ENCODE results near the gene SGK1.

SGK1 gene

DNA sequence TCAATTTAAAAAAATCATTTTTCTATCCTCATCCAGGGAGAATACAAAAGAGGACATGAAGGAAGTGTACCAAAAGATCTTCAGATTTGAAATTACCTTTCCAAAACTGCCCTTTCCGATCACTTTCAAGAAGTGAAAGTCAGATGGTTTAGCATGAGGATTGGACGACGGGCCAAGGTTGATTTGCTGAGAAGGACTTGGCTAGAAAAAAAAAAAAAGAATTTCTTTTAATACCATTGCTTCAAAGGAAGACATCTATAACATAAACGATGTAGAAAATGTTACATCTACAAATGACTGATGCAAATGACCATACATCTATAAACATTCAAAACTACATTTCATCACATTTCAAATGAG is 144.6 kb downstream of the SGK1 start:
- DNase-seq (ENCODE audit: low read depth in 1 of 2, low spot score in 1 of 2): no peak

DNA sequence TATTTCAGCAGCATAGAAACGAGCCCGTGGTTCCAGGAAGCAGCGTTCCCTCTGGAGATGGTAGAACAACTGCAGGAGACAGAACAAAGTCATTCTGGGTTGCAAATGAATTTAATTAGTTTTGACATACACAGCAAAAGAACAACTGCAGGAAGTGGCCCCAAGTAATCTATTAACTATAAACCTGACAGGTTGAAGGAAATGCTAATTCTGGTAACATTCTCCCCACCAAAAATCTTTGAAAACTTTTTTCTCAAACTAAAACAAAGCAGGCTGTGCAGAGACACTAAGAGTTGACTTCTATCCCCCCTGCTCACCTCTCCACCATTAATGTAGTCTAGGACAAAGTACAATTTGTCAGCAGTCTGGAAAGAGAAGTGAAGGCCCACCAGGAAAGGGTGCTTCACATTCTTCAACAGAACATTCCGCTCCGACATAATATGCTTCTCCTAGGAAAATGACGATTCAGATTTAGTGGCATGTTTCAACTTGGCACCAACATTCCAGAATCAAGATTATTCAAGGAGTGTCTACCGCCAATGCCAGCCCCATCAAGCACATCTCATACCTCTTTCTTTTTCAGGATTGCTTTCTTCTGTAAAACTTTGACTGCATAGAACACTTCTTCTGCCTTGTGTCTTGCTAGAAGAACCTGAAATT is 145.1 kb downstream of the SGK1 start:
- no peak for DNase-seq (ENCODE audit: low read depth in 1 of 2, low spot score in 1 of 2)

DNA sequence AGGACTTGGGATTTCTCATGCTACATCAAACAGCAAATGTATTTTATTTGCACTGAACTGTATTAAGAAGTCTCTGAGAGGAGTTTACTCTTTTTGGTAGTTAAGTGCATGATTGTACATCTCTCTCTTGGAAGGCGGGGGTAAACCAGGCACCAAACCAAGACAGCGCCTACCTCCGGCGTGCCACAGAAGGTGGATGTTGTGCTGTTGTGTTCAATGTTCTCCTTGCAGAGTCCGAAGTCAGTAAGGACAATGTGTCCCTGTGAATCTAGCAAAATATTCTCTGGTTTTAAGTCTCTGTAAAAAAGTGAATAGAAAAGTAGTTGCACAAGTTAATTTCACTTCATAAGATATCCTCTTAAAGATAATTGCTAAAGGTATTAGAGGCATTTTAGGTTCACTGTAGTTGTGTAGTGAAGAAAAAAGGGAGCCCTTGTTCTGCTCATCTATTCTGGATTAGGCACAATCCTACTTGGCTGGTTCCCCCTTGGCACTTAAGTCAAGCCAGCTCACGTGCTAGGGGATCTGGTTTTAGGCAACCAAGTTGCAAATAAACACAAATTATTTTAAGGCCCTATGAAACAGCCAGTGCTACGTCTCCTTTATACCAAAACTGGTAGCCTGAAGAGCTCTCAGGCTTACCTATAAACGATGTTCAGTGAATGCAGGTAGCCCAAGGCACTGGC is 145.7 kb downstream of the SGK1 start:
- DNase-seq (ENCODE audit: low read depth in 1 of 2, low spot score in 1 of 2): no peak

- no peak for DNase-seq (ENCODE audit: low read depth in 1 of 2, low spot score in 1 of 2)
These were observed 146.4 kb downstream of the SGK1 start for GRCh38 chr6:134171517-134171916.

DNA sequence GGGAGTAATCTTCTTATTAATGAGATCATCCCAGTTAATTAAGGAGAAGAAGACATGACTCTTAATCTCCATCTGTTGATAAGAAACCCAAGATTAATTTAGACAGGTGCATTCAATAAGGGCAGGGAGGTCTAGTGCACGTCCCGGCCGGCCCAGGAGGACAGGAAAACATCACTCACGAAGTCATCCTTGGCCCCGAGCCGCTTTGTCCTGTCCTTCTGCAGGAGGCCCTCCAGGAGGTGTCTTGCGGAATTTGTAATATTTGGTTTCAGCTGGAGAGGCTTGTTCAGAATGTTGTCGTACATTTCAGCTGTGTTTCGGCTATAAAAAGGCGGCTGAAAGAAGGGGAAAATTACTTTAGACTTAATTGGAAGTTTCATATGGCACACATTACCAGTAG is 147.1 kb downstream of the SGK1 start:
- DNase-seq (ENCODE audit: low read depth in 1 of 2, low spot score in 1 of 2): no peak

- no peak for DNase-seq (ENCODE audit: low read depth in 1 of 2, low spot score in 1 of 2)
These were observed 147.9 kb downstream of the SGK1 start for GRCh38 chr6:134169871-134170486.

GRCh38 chr6:134168590-134169208 is 149.2 kb downstream of the SGK1 start:
- no peak for DNase-seq (ENCODE audit: low read depth in 1 of 2, low spot score in 1 of 2)

GRCh38 chr6:134166511-134167261 is 151.2 kb downstream of the SGK1 start:
- DNase-seq (ENCODE audit: low read depth in 1 of 2, low spot score in 1 of 2): no peak

- no peak for DNase-seq (ENCODE audit: low read depth in 1 of 2, low spot score in 1 of 2)
These were observed 152.2 kb downstream of the SGK1 start for GRCh38 chr6:134165561-134166201.

DNA sequence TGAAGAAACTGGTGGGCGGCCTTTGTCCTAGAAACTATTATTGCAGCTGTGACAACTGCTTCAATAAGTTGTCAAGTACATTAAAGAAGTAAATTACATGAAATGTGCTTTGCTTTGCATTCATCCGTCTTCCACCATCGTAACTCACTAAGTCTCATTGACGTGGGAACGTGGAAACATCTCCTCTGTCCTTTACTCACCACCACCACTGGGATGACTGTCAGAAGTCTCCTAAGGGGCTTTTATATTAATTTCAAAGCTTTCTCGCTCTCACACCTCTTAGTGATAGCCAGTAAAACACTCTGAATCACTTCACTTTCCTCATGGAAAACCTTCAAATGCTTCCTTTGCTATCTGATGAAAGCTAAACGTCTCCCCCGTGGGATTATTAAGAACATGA is 153.6 kb downstream of the SGK1 start:
- no peak for DNase-seq (ENCODE audit: low read depth in 1 of 2, low spot score in 1 of 2)

DNA sequence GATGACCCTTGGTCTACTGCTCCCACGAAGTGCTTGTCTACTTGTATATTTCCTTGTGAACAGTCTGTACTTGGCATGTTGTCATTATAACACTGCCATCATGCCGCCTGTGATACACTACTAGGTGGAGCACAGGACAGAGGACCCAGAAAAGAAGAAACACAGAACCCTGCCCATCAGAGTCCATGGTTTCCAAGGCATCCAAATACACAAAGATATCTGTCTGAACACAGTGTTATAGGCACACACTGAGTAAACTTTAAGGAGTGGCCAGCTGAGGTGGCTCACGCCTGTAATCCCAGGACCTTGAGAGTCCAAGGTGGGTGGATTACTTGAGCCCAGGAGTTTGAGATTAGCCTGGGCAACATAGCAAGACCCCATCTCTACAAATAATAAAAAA is 155.0 kb downstream of the SGK1 start:
- no peak for DNase-seq (ENCODE audit: low read depth in 1 of 2, low spot score in 1 of 2)

DNA sequence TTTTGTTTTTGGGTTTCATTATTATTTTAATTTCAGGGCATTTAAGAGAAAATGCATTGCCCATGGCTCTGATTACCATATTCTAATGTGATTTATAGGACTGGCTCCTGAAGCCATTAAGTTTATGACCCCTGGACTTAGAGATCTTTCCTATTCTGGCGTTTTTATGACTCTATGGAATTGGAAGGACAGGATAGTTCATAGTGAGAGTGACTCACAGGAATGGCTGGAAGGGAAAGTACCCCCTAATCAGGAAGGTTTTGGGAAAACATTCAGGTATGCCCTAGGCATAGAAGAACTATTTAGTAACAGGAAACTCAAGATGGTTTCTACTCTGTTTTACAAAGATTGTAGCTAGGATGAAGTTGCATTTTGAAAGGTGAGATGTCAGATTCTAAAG is 156.9 kb downstream of the SGK1 start:
- DNase-seq (ENCODE audit: low read depth in 1 of 2, low spot score in 1 of 2): no peak

DNA sequence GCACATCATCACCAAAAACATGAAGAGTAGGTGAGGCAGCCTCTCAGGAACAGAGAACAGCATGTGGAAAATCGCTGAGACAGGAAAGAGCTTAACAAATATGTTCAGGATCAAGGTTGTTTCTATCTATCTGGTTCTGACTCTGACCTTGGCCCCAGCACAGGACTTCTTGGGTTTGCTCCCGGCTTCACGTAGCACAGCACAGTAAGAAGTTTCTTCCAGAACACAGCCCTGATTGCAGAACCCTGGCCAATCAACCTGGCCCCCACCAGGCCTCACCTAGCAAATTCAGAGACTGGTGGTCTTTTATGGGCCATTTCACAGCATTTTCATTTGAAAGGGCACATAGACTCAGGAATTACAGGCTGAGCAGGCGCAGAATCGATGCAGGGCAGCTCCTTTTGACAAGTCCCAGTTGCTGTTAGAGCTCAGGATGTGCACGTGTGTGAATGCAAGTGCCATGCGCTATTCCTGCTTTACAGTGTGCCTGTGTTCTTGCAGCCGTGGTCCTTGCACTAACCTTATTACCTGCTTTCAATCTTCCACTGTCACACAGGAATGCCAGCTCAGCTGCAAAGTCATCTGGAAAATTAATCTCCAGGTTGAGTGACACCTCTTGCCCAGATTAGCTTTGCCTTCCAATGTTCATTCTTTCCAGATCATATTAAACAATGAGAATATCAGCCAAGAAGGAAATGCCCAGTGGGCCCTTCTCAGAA is 165.0 kb downstream of the SGK1 start:
- DNase-seq (ENCODE audit: low read depth in 1 of 2, low spot score in 1 of 2): no peak

DNA sequence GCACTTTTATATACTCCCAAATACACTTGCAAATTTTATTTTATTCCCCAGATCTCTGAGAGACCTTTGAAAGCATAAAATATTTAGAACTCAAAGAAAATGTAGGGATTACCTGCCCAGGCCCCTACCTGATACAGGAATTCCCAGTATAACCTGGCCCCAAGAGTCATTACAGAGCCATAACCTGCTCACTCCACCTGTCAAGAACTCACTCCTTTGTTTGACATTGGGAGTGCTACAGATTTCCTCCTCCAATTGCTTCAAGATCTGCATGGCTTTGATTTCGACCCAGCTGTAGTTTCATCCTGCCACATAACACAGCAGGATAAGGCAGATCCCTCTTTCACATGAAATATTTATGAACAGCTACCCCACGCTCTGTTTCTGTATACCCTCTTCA is 169.3 kb downstream of the SGK1 start:
- no peak for DNase-seq (ENCODE audit: low read depth in 1 of 2, low spot score in 1 of 2)

DNA sequence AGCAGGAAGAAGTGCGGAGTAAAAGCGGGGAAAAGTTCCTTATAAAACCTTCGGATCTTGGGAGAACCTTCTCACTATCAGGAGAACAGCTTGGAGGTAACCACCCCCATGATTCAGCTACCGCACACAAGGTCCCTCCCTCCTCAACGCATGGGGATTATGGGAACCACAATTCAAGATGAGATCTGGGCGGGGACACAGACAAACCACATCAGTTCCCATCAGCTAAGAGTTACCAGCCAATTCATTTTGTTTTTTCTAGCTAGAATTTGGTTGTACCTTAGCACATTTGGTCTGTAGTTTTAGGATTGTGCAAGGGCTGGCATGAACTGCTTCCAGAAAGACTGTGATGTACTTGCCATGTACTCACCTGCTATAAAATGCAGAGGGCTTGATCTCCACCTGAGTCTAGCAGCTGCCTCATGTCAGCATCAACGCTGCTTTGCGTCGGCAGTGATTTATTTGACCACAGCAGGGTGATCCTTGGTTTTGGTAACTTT is 170.8 kb downstream of the SGK1 start:
- no peak for DNase-seq (ENCODE audit: low read depth in 1 of 2, low spot score in 1 of 2)

DNA sequence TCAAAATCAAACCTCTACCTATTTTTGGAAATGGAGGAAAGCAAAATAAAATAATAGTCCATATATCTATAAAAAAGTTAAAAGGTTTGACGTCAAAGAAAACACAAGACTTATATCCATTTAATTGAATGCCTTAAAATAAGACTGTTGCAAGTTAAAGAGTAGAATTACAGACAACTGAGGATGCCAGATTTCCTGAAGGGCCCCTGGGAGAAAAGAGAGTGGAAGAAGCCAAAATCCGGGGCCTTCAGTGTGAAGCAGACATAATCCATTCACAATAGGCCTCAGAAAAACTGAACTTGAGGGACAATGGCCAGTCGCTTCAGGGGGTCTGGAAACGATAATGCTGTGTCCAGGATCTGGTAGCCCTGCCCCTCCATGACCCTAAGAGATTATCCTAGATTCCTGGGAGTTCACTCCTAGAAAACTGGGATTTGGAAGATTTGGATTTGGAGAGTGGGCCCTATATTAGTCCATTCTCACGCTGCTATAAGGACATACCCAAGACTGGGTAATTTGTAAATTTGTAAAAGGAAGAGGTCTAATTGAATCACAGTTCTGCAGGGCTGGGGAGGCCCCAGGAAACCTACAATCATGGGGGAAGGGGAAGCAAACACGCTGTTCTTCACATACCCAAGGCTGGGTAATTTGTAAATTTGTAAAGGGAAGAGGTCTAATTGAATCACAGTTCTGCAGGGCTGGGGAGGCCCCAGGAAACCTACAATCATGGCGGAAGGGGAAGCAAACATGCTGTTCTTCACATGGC is 171.5 kb downstream of the SGK1 start:
- no peak for DNase-seq (ENCODE audit: low read depth in 1 of 2, low spot score in 1 of 2)

- no peak for DNase-seq (ENCODE audit: low read depth in 1 of 2, low spot score in 1 of 2)
These were observed 172.1 kb downstream of the SGK1 start for GRCh38 chr6:134145786-134146185.

DNA sequence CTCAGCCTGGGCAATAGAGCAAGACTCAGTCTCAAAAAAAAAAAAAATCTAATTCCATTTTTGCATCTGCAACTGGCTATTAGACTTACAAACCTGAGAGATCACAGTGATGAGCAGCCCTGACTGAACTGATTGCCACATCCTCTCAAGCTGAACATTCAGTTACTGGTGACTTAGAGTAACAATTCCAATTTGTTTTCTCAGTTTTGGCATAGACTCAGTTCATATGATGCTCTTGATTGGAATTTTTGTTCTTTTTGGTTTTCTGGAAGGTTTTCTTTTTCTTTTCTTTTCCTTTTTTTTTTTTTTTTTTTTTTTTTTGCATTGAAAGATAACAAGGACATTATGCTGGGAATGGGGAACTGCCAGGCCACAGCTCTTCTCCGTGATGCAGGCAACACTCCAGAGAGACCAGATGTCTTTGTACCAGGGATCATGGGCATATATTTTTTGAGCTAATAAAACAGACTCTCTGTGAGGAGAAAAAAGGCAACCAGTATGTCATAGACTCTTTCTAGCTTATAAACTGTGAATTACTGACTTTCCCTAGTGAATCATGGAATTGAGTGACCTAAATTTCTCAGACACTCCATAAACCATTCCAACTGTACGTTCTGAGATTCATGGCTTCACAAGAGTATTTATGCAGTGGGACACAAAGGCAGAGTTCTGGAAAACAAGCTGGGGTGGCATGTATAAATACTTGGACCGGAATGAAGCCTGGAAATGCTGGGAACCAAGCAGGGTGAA is 179.5 kb downstream of the SGK1 start:
- DNase-seq (ENCODE audit: low read depth in 1 of 2, low spot score in 1 of 2): no peak

DNA sequence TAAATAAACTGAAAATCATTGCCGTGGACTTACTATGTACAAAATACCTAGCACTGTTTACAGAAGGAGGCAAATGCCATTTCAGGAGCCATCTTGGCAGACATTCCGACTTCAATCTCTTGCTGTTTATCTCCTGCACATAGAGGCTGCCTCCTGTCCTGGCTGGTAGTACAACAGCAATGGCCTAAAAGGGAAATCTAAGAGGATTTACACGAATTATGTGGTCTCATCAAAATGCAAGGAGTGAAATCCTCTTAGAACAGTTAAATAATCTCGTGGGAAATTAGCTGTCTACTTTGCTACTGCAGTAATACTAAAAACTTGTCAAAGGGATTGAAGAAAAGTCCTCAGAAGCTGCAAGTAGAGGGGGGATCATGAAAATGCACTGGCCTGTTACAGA is 183.3 kb downstream of the SGK1 start:
- no peak for DNase-seq (ENCODE audit: low read depth in 1 of 2, low spot score in 1 of 2)
